HCT116 (cell line): ENCODE results near the gene EPHB2.

Experiments
- CTCF ChIP-seq, 3 experiments: fragments of 200-600 bp in 1 of 3; sonication (generic) in 1 of 3; IDR thresholded peaks in 2 of 3; conservative IDR thresholded peaks in 1 of 3; 2 replicates each; pipeline ENCODE4 v1.5.1; 2012 to 2017; ENCODE audit warnings: low read depth in 2 of 3, low read length in 2 of 3, antibody characterized with exemption in 1 of 3, borderline replicate concordance in 1 of 3, control low read depth in 1 of 3, mild to moderate bottlenecking in 1 of 3, mixed read lengths in 1 of 3, mixed run types in 1 of 3, moderate library complexity in 1 of 3; ENCODE audit not compliant: insufficient read depth in 1 of 3
- SP1 ChIP-seq: IDR thresholded peaks from 2 replicates; pipeline ENCODE4 v1.6.1; 2012; ENCODE audit warnings: low read depth

GRCh38 chr1:22879445-22879844 lies 168.8 kb downstream of the EPHB2 start:
- TF ChIP-seq CTCF (IDR thresholded peaks at IDR 0.05 in 2 of 3, conservative IDR thresholded peaks at IDR 0.05 in 1 of 3; ENCODE audit: borderline replicate concordance in 1 of 3, insufficient read depth in 1 of 3, low read depth in 2 of 3, low read length in 2 of 3) (no peak), SP1 (no peak)
